Fibroblast of lung (primary cell): ENCODE data around the gene SLC11A2. TPM values are rescaled to one million over a fixed set of nuclear protein-coding genes. Genes with fewer than 3 reads are reported as not detected.

Experiments used
- DNase-seq, 2 donors: peaks; one replicate each; pipeline versions ENCODE4 v3.0.0 to v3.0.0-alpha.2; 2010; ENCODE audit warnings: low read depth in 2 of 2
- H2AFZ ChIP-seq: 2 replicates; pipeline ENCODE4 v1.5.1; 2012; ENCODE audit warnings: low read length, control low read depth, inconsistent platforms
- H3K27ac ChIP-seq: 2 replicates; pipeline ENCODE4 v1.5.1; 2011; ENCODE audit warnings: low read length, control low read depth; ENCODE audit not compliant: insufficient read depth
- H3K27me3 ChIP-seq: 2 replicates; pipeline ENCODE4 v1.5.1; 2011; ENCODE audit warnings: mild to moderate bottlenecking, low read length; ENCODE audit not compliant: control insufficient read depth, insufficient read depth
- H3K36me3 ChIP-seq: 2 replicates; pipeline ENCODE4 v1.5.1; 2011; ENCODE audit warnings: low read length; ENCODE audit not compliant: control insufficient read depth, insufficient read depth
- H3K4me1 ChIP-seq: 2 replicates; pipeline ENCODE4 v1.5.1; 2011; ENCODE audit warnings: low read length; ENCODE audit not compliant: control insufficient read depth, insufficient read depth; ENCODE audit errors: extremely low read depth
- H3K4me2 ChIP-seq: 2 replicates; pipeline ENCODE4 v1.5.1; 2011; ENCODE audit warnings: low read length, control low read depth; ENCODE audit not compliant: insufficient read depth; ENCODE audit errors: extremely low read depth
- H3K4me3 ChIP-seq, 4 experiments: fragments of 200-600 bp in 1 of 4; sonication (generic) in 1 of 4; replicated peaks in 1 of 4; 2 replicates each; pipeline ENCODE4 v1.5.1; 2011 to 2016; ENCODE audit warnings: low read length in 4 of 4, low read depth in 3 of 4, mild to moderate bottlenecking in 3 of 4, control low read depth in 2 of 4, inconsistent platforms in 1 of 4, mixed read lengths in 1 of 4; ENCODE audit not compliant: insufficient read depth in 1 of 4; ENCODE audit errors: control extremely low read depth in 1 of 4
- H3K79me2 ChIP-seq: 2 replicates; pipeline ENCODE4 v1.5.1; 2012; ENCODE audit warnings: mild to moderate bottlenecking, low read length, inconsistent platforms; ENCODE audit not compliant: control insufficient read depth, insufficient read depth
- H3K9ac ChIP-seq: 2 replicates; pipeline ENCODE4 v1.5.1; 2011; ENCODE audit warnings: mild to moderate bottlenecking, low read length, control low read depth; ENCODE audit not compliant: insufficient read depth
- H3K9me3 ChIP-seq: 2 replicates; pipeline ENCODE4 v1.5.1; 2012; ENCODE audit warnings: low read depth, low read length; ENCODE audit not compliant: control insufficient read depth, insufficient read depth
- H4K20me1 ChIP-seq: 2 replicates; pipeline ENCODE4 v1.5.1; 2011; ENCODE audit warnings: low read length; ENCODE audit not compliant: control insufficient read depth, insufficient read depth; ENCODE audit errors: extremely low read depth
- CTCF ChIP-seq, 2 donors: IDR thresholded peaks in 1 of 2; conservative IDR thresholded peaks in 1 of 2; 1 replicate in 1 of 2; 2 replicates in 1 of 2; pipeline ENCODE4 v1.5.1; 2011 to 2012; ENCODE audit warnings: low read length in 2 of 2, control low read depth in 1 of 2, inconsistent platforms in 1 of 2, low read depth in 1 of 2, mild to moderate bottlenecking in 1 of 2
- EZH2 ChIP-seq: IDR thresholded peaks from 2 replicates; pipeline ENCODE4 v1.5.1; 2012; ENCODE audit warnings: low read length, control low read depth, mild to moderate bottlenecking; ENCODE audit errors: missing control alignments
- polyA plus RNA-seq, 2 donors: library from polyadenylated mRNA; depleted of rRNA in 1 of 2; stranded (reverse) in 1 of 2; unstranded in 1 of 2; fragments of >200 nt; gene quantifications; 2 replicates each; pipeline ENCODE4 v1.2.1, GENCODE V29; 2011 to 2012; ENCODE audit warnings: missing spikeins in 1 of 2
- total RNA-seq: library from RNA; depleted of rRNA; stranded (reverse); fragments of >200 nt; gene quantifications from 2 replicates; pipeline ENCODE4 v1.2.1, GENCODE V29; 2014

The SLC11A2 gene
- total and polyA plus RNA-seq, 2 donors (not counting 1 experiment from before 2014, with no cell fraction given), result 38.6 to 75.0 TPM

GRCh38 chr12:51008329-51009055 lies 17.7 kb downstream of the SLC11A2 start:
- H3K27me3 ChIP-seq, result no peaks in the 10 kb centered on the region
- peaks cover 3% of the 10 kb centered on the region for H3K36me3 ChIP-seq
- H4K20me1 ChIP-seq, result no peaks in the 10 kb centered on the region
- no peaks in the 10 kb centered on the region for H3K79me2 ChIP-seq
- no peak overlapping the region for H3K27ac ChIP-seq
- H3K4me2 ChIP-seq, result no peak overlapping the region
- no peak overlapping the region for H3K9ac ChIP-seq
- H3K4me1 ChIP-seq, result no peaks in the 10 kb centered on the region
- H2AFZ ChIP-seq, result no peak overlapping the region
- DNase-seq, result no peak
- H3K9me3 ChIP-seq, result no peaks in the 10 kb centered on the region
- no peak overlapping the region for H3K4me3 ChIP-seq
- no peak for TF ChIP-seq EZH2
- TF ChIP-seq CTCF (conservative IDR thresholded peaks at IDR 0.05 in 1 of 2, IDR thresholded peaks at IDR 0.05 in 1 of 2; ENCODE audit: low read depth in 1 of 2, low read length in 2 of 2), result no peak

GRCh38 chr12:51005671-51006070 lies 20.5 kb downstream of the SLC11A2 start:
- H4K20me1 ChIP-seq, result no peaks in the 10 kb centered on the region
- H3K27ac ChIP-seq, result no peak overlapping the region
- no peaks in the 10 kb centered on the region for H3K79me2 ChIP-seq
- no peaks in the 10 kb centered on the region for H3K9me3 ChIP-seq
- H2AFZ ChIP-seq, result no peak overlapping the region
- H3K4me2 ChIP-seq, result no peak overlapping the region
- H3K4me3 ChIP-seq, result no peak overlapping the region
- H3K9ac ChIP-seq, result no peak overlapping the region
- no peak for TF ChIP-seq CTCF (conservative IDR thresholded peaks at IDR 0.05 in 1 of 2, IDR thresholded peaks at IDR 0.05 in 1 of 2; ENCODE audit: low read depth in 1 of 2, low read length in 2 of 2)
- TF ChIP-seq EZH2, result no peak
- H3K36me3 ChIP-seq, result peaks cover 3% of the 10 kb centered on the region
- H3K27me3 ChIP-seq, result no peaks in the 10 kb centered on the region
- DNase-seq, result no peak
- H3K4me1 ChIP-seq, result no peaks in the 10 kb centered on the region

DNA sequence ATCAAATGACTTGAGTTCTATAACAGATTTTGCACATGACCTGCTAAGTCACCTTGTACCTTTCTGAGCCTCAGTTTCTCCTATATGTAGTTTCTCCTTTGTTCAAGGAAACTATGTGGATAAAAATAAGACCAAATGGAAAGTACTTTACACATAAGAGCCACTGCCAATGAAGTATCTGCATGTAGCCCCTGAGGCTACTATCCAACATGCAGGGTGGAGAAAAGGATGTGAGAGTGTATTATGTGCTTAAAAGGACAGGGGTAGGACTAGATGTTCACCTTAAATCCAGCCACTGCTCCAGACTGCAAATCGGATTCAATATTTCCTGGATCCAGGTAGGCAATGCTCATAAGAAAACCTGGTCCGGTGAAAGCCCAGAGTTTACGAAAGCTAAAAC lies 21.2 kb downstream of the SLC11A2 start:
- Histone ChIP-seq H3K27me3 (no peaks in the 10 kb centered on the region), H3K27ac (no peak overlapping the region), H3K9me3 (no peaks in the 10 kb centered on the region), H3K79me2 (no peaks in the 10 kb centered on the region), H2AFZ (no peak overlapping the region), H3K4me2 (no peak overlapping the region), H3K4me1 (no peaks in the 10 kb centered on the region), H3K9ac (no peak overlapping the region), H3K4me3 (no peak overlapping the region), H4K20me1 (no peaks in the 10 kb centered on the region), H3K36me3 (peaks cover 3% of the 10 kb centered on the region)
- DNase-seq, result no peak
- no peak for TF ChIP-seq CTCF (conservative IDR thresholded peaks at IDR 0.05 in 1 of 2, IDR thresholded peaks at IDR 0.05 in 1 of 2; ENCODE audit: low read depth in 1 of 2, low read length in 2 of 2)
- TF ChIP-seq EZH2, result no peak
